SU-DHL-6 (cell line): ENCODE data around the gene MCF2L2.

ENCODE experiments used
- CTCF ChIP-seq: fragments of 200-600 bp; sonication (generic); IDR thresholded peaks from one replicate; pipeline ENCODE4 v1.5.1; 2017; ENCODE audit warnings: antibody characterized with exemption, mild to moderate bottlenecking, low read length, moderate library complexity; ENCODE audit not compliant: insufficient read depth, poor library complexity, severe bottlenecking
- EZH2phosphoT487 ChIP-seq: fragments of 200-600 bp; sonication (generic), shearing (Covaris generic); conservative IDR thresholded peaks from 2 replicates; pipeline ENCODE4 v1.6.1; 2018; ENCODE audit warnings: mild to moderate bottlenecking, antibody characterized with exemption, low read length, moderate library complexity, mixed read lengths

DNA sequence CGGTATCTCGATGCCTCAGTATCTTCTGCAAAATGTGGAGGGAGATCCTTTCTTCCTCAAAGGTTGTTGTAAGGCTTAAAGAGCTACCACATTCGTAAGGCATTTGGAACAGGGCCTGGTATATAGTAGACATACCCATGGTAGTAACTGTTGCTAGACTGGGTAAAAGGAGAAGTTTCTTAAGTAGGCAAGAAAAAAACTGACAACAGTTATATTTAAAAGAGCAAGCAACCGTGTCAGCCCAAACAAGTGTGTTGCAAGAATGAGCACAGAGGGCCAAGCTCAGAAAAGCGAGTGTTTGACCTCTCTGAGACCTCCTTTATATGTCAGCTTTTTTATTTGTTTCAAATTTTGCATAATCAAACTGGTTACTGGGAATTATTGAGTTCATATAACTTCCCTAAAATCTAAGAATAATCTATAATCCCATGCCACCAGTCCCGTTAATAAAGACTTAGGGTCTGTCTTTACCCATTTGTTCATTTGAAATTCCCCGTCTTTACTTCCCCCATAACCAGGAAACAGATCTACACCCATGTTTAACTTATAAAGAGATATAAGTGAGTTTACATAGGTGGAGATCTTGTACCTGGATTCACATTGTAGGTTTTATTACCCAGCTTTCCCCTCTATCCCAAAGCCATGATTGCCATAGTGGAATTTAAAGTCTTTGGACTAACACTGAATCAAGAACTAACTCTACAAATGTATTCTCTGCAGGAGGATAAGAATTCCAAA, 168.1 kb downstream of the MCF2L2 start:
- TF ChIP-seq CTCF (no peak), EZH2phosphoT487 (no peak)
